ENCODE results near the gene STAP2. TPM values are rescaled to one million over a fixed set of nuclear protein-coding genes. Genes with fewer than 3 reads are reported as not detected.
"Not testable (repeated sequence)": the region's sequence is repeated elsewhere in the genome, so short reads cannot be mapped to it uniquely, and the experiment has no call there.

Gene STAP2
- total and polyA plus RNA-seq, 2 donors (not counting 3 experiments of a cell fraction or from before 2014, with no cell fraction given) = 12.2 to 21.7 TPM

DNA sequence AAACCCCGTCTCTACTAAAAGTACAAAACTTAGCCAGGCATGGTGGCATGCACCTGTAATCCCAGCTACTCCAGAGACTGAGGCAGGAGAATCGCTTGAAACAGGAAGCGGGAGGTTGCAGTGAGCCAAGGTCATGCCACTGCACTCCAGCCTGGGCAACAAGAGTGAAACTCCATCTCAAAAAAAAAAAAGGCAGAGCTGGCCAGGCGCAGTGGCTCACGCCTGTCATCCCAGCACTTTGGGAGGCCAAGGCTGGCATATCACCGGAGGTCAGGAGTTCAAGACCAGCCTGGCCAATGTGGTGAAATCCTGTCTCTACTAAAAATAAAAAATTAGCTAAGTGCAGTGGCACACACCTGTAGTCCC is 64.3 kb downstream of the STAP2 start:
- H2AFZ ChIP-seq (ENCODE audit: low read depth, low read length); H3K9me3 ChIP-seq (replicated peaks; ENCODE audit: control insufficient read depth, insufficient read depth, low read length); FAIRE-seq; H3K4me2 ChIP-seq (ENCODE audit: insufficient read depth, low read length); dilution Hi-C loops (cut with MboI; ENCODE audit: extremely low pct_ligation_motif_present, low sequenced_read_pairs); H3K9me1 ChIP-seq (replicated peaks; ENCODE audit: control insufficient read depth, extremely low read depth, insufficient read depth, low read length); intact Hi-C loops (cut with micrococcal nuclease); H3K36me3 ChIP-seq (ENCODE audit: control insufficient read depth in 2 of 2, extremely low read depth in 1 of 2, insufficient read depth in 2 of 2, low read length in 2 of 2); H3K4me3 ChIP-seq (replicated peaks in 1 of 3; ENCODE audit: insufficient read depth in 1 of 3, low read depth in 1 of 3, low read length in 3 of 3); H3K4me1 ChIP-seq (ENCODE audit: control insufficient read depth, extremely low read depth, insufficient read depth, low read length); H3K27ac ChIP-seq (ENCODE audit: insufficient read depth, low read depth, low read length); H3K79me2 ChIP-seq (ENCODE audit: control insufficient read depth, insufficient read depth, low read length); H4K20me1 ChIP-seq (replicated peaks; ENCODE audit: control insufficient read depth, extremely low read depth, insufficient read depth, low read length); H3K9ac ChIP-seq (replicated peaks; ENCODE audit: extremely low read depth, insufficient read depth, low read length); BruUV-seq (replicated peaks); DNase-seq (ENCODE audit: low read depth, low spot score); POLR2A ChIA-PET: not testable (repeated sequence)
- H3K27me3 ChIP-seq (ENCODE audit: control insufficient read depth in 2 of 2, insufficient read depth in 2 of 2, low read length in 2 of 2) = peaks cover 8 to 16% of the 10 kb centered on the region in 2 experiments
- CTCF ChIA-PET = interaction anchor here (1.2 kb wide), 1 partner anchor 64 kb away, joined by 3 read pairs; no protein-coding TSS in a partner anchor

Other genes with a start within 250 kb of the STAP2 start
- 171 TPM in 2 replicates for gene MAP2K2, start 214.7 kb downstream of the STAP2 start, total RNA-seq
- 126 and 161 TPM in 2 replicates for gene MAP2K2, start 214.7 kb downstream of the STAP2 start, polyA plus RNA-seq
- not detected in 2 replicates for gene CREB3L3, start 185.2 kb downstream of the STAP2 start, total RNA-seq
- not detected in 2 replicates for gene CREB3L3, start 185.2 kb downstream of the STAP2 start, polyA plus RNA-seq
- 26.9 and 28.1 TPM in 2 replicates for gene SIRT6, start 156.3 kb downstream of the STAP2 start, total RNA-seq
- gene SIRT6, start 156.3 kb downstream of the STAP2 start, polyA plus RNA-seq = 36.6 and 41.2 TPM in 2 replicates
- 0.18 and 0.27 TPM in 2 replicates for gene ANKRD24, start 156.1 kb downstream of the STAP2 start, total RNA-seq
- 0.07 and 0.08 TPM in 2 replicates for gene ANKRD24, start 156.1 kb downstream of the STAP2 start, polyA plus RNA-seq
- gene EBI3, start 109.3 kb downstream of the STAP2 start, total RNA-seq = 0.29 and 0.46 TPM in 2 replicates
- 1.0 and 1.8 TPM in 2 replicates for gene EBI3, start 109.3 kb downstream of the STAP2 start, polyA plus RNA-seq
- gene YJU2, start 91.7 kb downstream of the STAP2 start, total RNA-seq = 21.5 and 23.0 TPM in 2 replicates
- 20.7 and 22.9 TPM in 2 replicates for gene YJU2, start 91.7 kb downstream of the STAP2 start, polyA plus RNA-seq
- not detected in 2 replicates for gene SHD, start 59.6 kb downstream of the STAP2 start, total RNA-seq
- not detected in 2 replicates for gene SHD, start 59.6 kb downstream of the STAP2 start, polyA plus RNA-seq
- gene TMIGD2, start 36.4 kb downstream of the STAP2 start, total RNA-seq = not detected in 2 replicates
- not detected in 2 replicates for gene TMIGD2, start 36.4 kb downstream of the STAP2 start, polyA plus RNA-seq
- 25.8 and 26.0 TPM in 2 replicates for gene FSD1, start 34.2 kb downstream of the STAP2 start, total RNA-seq
- 55.5 and 95.4 TPM in 2 replicates for gene FSD1, start 34.2 kb downstream of the STAP2 start, polyA plus RNA-seq
- gene MPND, start 4.7 kb upstream of the STAP2 start, total RNA-seq = 21.1 and 22.1 TPM in 2 replicates
- gene MPND, start 4.7 kb upstream of the STAP2 start, polyA plus RNA-seq = 13.8 and 14.8 TPM in 2 replicates
- gene SH3GL1, start 61.7 kb upstream of the STAP2 start, total RNA-seq = 143 and 153 TPM in 2 replicates
- 145 and 191 TPM in 2 replicates for gene SH3GL1, start 61.7 kb upstream of the STAP2 start, polyA plus RNA-seq
- gene CHAF1A, start 63.8 kb upstream of the STAP2 start, total RNA-seq = 44.5 and 47.8 TPM in 2 replicates
- gene CHAF1A, start 63.8 kb upstream of the STAP2 start, polyA plus RNA-seq = 19.5 and 32.1 TPM in 2 replicates
- 78.5 and 84.5 TPM in 2 replicates for gene UBXN6, start 119.0 kb upstream of the STAP2 start, total RNA-seq
- gene UBXN6, start 119.0 kb upstream of the STAP2 start, polyA plus RNA-seq = 93.7 and 171 TPM in 2 replicates
- 79.6 and 89.9 TPM in 2 replicates for gene HDGFL2, start 133.5 kb upstream of the STAP2 start, total RNA-seq
- gene HDGFL2, start 133.5 kb upstream of the STAP2 start, polyA plus RNA-seq = 27.2 and 39.1 TPM in 2 replicates
- gene PLIN4, start 179.7 kb upstream of the STAP2 start, total RNA-seq = not detected in 2 replicates
- 0.01 TPM in 1 of 2 replicates, not detected in the other for gene PLIN4, start 179.7 kb upstream of the STAP2 start, polyA plus RNA-seq
- gene PLIN5, start 196.4 kb upstream of the STAP2 start, total RNA-seq = 0.24 TPM in 1 of 2 replicates, not detected in the other
- gene PLIN5, start 196.4 kb upstream of the STAP2 start, polyA plus RNA-seq = 0.17 and 0.24 TPM in 2 replicates
- 0.31 and 0.42 TPM in 2 replicates for gene LRG1, start 201.2 kb upstream of the STAP2 start, total RNA-seq
- 0.21 and 0.24 TPM in 2 replicates for gene LRG1, start 201.2 kb upstream of the STAP2 start, polyA plus RNA-seq
- 166 and 176 TPM in 2 replicates for gene SEMA6B, start 220.9 kb upstream of the STAP2 start, total RNA-seq
- 97.8 and 108 TPM in 2 replicates for gene SEMA6B, start 220.9 kb upstream of the STAP2 start, polyA plus RNA-seq